Right renal cortex interstitium (tissue), 3 donors: ENCODE results near the gene EIF4G1. TPM values are rescaled to one million over a fixed set of nuclear protein-coding genes. Genes with fewer than 3 reads are reported as not detected.

Experiments
- DNase-seq, 3 donors: peaks; one replicate each; pipeline ENCODE4 v3.0.0-alpha.2; 2013; ENCODE audit warnings: low read depth in 3 of 3, low spot score in 2 of 3
- polyA plus RNA-seq, 3 donors: library from polyadenylated mRNA; unstranded; fragments of 120-200 nt; gene quantifications; one replicate each; pipeline ENCODE4 v1.2.1, GENCODE V29; 2013; ENCODE audit not compliant: insufficient read length in 3 of 3

The EIF4G1 gene
- polyA plus RNA-seq, 3 donors: 167 to 181 (median 171) TPM

- no peak for DNase-seq
These were observed 67.1 kb downstream of the EIF4G1 start for GRCh38 chr3:184381261-184382224.

GRCh38 chr3:184382326-184383032, 68.1 kb downstream of the EIF4G1 start:
- no peak for DNase-seq

GRCh38 chr3:184383033-184383740, 68.8 kb downstream of the EIF4G1 start:
- DNase-seq: no peak

GRCh38 chr3:184384342-184384741, 69.9 kb downstream of the EIF4G1 start:
- no peak for DNase-seq

Other genes with a start within 250 kb of the EIF4G1 start
- not detected for gene HTR3E, start 217.5 kb upstream of the EIF4G1 start, polyA plus RNA-seq
- 10 to 100 TPM; 49.5 to 49.7 (median 49.5) TPM for gene EIF2B5, start 179.2 kb upstream of the EIF4G1 start, polyA plus RNA-seq
- gene DVL3, start 159.2 kb upstream of the EIF4G1 start, polyA plus RNA-seq: 10 to 100 TPM; 59.8 to 69.3 (median 61.2) TPM
- gene AP2M1, start 139.8 kb upstream of the EIF4G1 start, polyA plus RNA-seq: 100 to 1,000 TPM; 399 to 438 (median 427) TPM
- 10 to 100 TPM; 55.1 to 59.6 (median 56.2) TPM for gene ABCF3, start 128.4 kb upstream of the EIF4G1 start, polyA plus RNA-seq
- 1 to 10 TPM in 2 of 3 donors, under 1 TPM in 1; 0.92 to 1.3 (median 1.1) TPM for gene VWA5B2, start 85.0 kb upstream of the EIF4G1 start, polyA plus RNA-seq
- 10 to 100 TPM; 27.9 to 34.3 (median 30.8) TPM for gene ALG3, start 65.6 kb upstream of the EIF4G1 start, polyA plus RNA-seq
- 1 to 10 TPM; 2.0 to 3.0 (median 2.7) TPM for gene EEF1AKMT4, start 64.9 kb upstream of the EIF4G1 start, polyA plus RNA-seq
- gene CAMK2N2, start 53.1 kb upstream of the EIF4G1 start, polyA plus RNA-seq: not detected
- under 1 TPM in 1 of 3 donors, not detected in 2; 0.10 TPM for gene ECE2, start 38.6 kb upstream of the EIF4G1 start, polyA plus RNA-seq
- 100 to 1,000 TPM; 225 to 235 (median 234) TPM for gene PSMD2, start 15.4 kb upstream of the EIF4G1 start, polyA plus RNA-seq
- gene FAM131A, start 23.0 kb downstream of the EIF4G1 start, polyA plus RNA-seq: 1 to 10 TPM; 7.7 to 9.8 (median 8.7) TPM
- gene CLCN2, start 47.0 kb downstream of the EIF4G1 start, polyA plus RNA-seq: 1 to 10 TPM; 7.7 to 9.9 (median 8.1) TPM
- 10 to 100 TPM; 87.1 to 91.3 (median 90.0) TPM for gene POLR2H, start 47.1 kb downstream of the EIF4G1 start, polyA plus RNA-seq
- 1 to 10 TPM; 2.0 to 3.1 (median 2.4) TPM for gene THPO, start 63.6 kb downstream of the EIF4G1 start, polyA plus RNA-seq
- 1 to 10 TPM; 8.2 to 9.9 (median 8.9) TPM for gene CHRD, start 65.4 kb downstream of the EIF4G1 start, polyA plus RNA-seq
- 10 to 100 TPM; 25.8 to 29.2 (median 26.2) TPM for gene EPHB3, start 247.2 kb downstream of the EIF4G1 start, polyA plus RNA-seq